ENCODE results near the gene COL4A2.

DNA sequence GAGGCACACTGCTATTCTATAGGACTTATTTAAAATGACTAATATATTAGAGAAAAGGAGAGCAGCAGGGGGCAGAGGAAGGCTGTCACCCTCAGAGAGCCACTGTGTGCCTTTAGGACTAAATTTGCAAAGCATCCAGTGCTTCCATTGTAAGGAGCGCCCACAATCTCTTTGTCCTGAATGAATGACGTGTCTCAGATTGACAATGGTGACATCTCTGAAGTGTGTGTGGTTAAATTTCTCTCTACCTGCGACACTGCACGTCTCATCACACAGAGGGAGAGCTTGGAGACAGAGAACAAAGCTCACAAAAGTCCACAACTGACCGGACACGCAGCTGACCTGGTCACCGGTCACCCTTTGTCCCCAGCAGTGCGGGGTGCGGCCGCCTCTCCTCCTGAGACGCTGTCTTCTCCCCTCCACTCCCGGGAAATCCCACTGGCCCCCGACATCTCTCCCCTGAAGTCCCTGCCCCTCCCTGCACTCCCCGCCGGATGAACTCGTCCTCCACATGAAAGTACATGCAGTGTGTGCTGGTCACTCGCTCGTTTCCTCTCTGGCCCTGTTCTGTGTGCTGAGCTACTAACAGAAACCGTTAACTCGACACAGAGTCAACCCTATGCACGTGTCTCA is 147.3 kb downstream of the COL4A2 start:
- TF ChIP-seq, protein P1, sequence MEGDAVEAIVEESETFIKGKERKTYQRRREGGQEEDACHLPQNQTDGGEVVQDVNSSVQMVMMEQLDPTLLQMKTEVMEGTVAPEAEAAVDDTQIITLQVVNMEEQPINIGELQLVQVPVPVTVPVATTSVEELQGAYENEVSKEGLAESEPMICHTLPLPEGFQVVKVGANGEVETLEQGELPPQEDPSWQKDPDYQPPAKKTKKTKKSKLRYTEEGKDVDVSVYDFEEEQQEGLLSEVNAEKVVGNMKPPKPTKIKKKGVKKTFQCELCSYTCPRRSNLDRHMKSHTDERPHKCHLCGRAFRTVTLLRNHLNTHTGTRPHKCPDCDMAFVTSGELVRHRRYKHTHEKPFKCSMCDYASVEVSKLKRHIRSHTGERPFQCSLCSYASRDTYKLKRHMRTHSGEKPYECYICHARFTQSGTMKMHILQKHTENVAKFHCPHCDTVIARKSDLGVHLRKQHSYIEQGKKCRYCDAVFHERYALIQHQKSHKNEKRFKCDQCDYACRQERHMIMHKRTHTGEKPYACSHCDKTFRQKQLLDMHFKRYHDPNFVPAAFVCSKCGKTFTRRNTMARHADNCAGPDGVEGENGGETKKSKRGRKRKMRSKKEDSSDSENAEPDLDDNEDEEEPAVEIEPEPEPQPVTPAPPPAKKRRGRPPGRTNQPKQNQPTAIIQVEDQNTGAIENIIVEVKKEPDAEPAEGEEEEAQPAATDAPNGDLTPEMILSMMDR (IDR thresholded peaks at IDR 0.05) = no peak
- TF ChIP-seq POLR2A (IDR thresholded peaks at IDR 0.05) = no peak

Measured in right lobe of liver (tissue), 4 donors.